ENCODE measurements around the gene CRIP1.

Gene CRIP1

GRCh38 chr14:105526776-105527380 lies 40.2 kb downstream of the CRIP1 start:
- no peaks in the 10 kb centered on the region for H3K79me1 ChIP-seq (replicated peaks; ENCODE audit: low read length, poor library complexity, severe bottlenecking)
- peak overlapping the region; percentile 7 for H4K91ac ChIP-seq (ENCODE audit: low read length)
- no peak overlapping the region for H3K4ac ChIP-seq (ENCODE audit: low read depth in 1 of 2, low read length in 2 of 2)
- DNase-seq, result no peak
- peaks cover 0 to 9% of the 10 kb centered on the region in 2 experiments for H3K36me3 ChIP-seq (ENCODE audit: control insufficient read depth in 1 of 2, insufficient read depth in 2 of 2, low read depth in 1 of 2, low read length in 2 of 2)
- H3K4me1 ChIP-seq (ENCODE audit: control insufficient read depth, insufficient read depth, low read depth, low read length), result peaks cover 14% of the 10 kb centered on the region
- no peak overlapping the region for H3K23ac ChIP-seq (ENCODE audit: low read length in 2 of 2)
- H3K27ac ChIP-seq (ENCODE audit: low read length, poor library complexity, severe bottlenecking), result no peak overlapping the region
- H2AFZ ChIP-seq (ENCODE audit: low read depth, low read length), result no peak overlapping the region
- no peak overlapping the region for H4K8ac ChIP-seq (ENCODE audit: low read length)
- H3K4me2 ChIP-seq (ENCODE audit: low read length, poor library complexity, severe bottlenecking), result no peak overlapping the region
- H3K4me3 ChIP-seq (ENCODE audit: insufficient read depth in 1 of 2, low read depth in 1 of 2, low read length in 2 of 2), result peak overlapping the region; percentile 45 to 75
- no peaks in the 10 kb centered on the region for H3K9me3 ChIP-seq (ENCODE audit: control insufficient read depth, low read length)
- H3K14ac ChIP-seq (ENCODE audit: low read length in 2 of 2), result no peak overlapping the region
- no peak overlapping the region for H2BK5ac ChIP-seq (ENCODE audit: low read depth, low read length, poor library complexity, severe bottlenecking)
- no peak overlapping the region for H2AK5ac ChIP-seq (ENCODE audit: low read length, severe bottlenecking)
- H3K27me3 ChIP-seq (ENCODE audit: control insufficient read depth in 1 of 2, insufficient read depth in 1 of 2, low read length in 2 of 2), result peaks cover 4 to 41% of the 10 kb centered on the region in 2 experiments
- no peak overlapping the region for H2BK15ac ChIP-seq (ENCODE audit: low read depth, poor library complexity, severe bottlenecking)
- no peak overlapping the region for H2BK12ac ChIP-seq (ENCODE audit: low read length in 2 of 2)
- peak overlapping the region in 1 of 2 experiments; percentile 28 for H3K18ac ChIP-seq (ENCODE audit: low read depth in 1 of 2, low read length in 2 of 2)
- peak overlapping the region; percentile 36 for H3K9ac ChIP-seq (ENCODE audit: low read length)
- 83% methylated on average over 48 of the region's 48 CpGs for WGBS
- H2BK120ac ChIP-seq (ENCODE audit: low read depth, low read length), result no peak overlapping the region

DNA sequence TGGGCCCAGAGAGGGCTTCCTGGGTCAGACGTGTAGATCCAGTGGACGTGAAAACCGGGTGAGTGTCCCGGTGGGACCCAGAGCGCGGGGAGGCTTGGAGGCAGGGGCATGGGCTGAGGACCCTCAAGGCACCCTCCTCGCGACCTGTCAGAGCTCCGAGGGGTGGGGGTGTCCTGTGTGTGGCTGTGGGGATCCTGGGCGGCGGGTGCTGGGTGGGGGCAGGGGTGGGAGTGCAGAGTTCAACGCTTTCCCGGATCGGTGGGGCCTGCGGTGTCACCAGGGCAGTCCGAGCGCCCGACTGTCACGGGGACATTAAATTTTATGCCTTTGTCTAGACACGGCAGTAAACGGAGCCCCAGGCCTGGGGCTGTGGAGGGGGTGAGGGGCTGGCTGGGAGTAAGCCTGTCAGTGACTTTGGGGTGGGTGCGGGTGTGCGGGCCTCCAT lies 40.7 kb downstream of the CRIP1 start:
- peaks cover 4 to 44% of the 10 kb centered on the region in 2 experiments for H3K27me3 ChIP-seq (ENCODE audit: control insufficient read depth in 1 of 2, insufficient read depth in 1 of 2, low read length in 2 of 2)
- peak overlapping the region in 1 of 2 experiments; percentile 75 for H3K4me3 ChIP-seq (ENCODE audit: insufficient read depth in 1 of 2, low read depth in 1 of 2, low read length in 2 of 2)
- H2BK5ac ChIP-seq (ENCODE audit: low read depth, low read length, poor library complexity, severe bottlenecking), result no peak overlapping the region
- H3K9me3 ChIP-seq (ENCODE audit: control insufficient read depth, low read length), result no peaks in the 10 kb centered on the region
- H3K79me1 ChIP-seq (replicated peaks; ENCODE audit: low read length, poor library complexity, severe bottlenecking), result no peaks in the 10 kb centered on the region
- no peak for DNase-seq
- peaks cover 0 to 9% of the 10 kb centered on the region in 2 experiments for H3K36me3 ChIP-seq (ENCODE audit: control insufficient read depth in 1 of 2, insufficient read depth in 2 of 2, low read depth in 1 of 2, low read length in 2 of 2)
- WGBS, result 89% methylated on average over 23 of the region's 23 CpGs
- no peak overlapping the region for H3K4ac ChIP-seq (ENCODE audit: low read depth in 1 of 2, low read length in 2 of 2)
- no peak overlapping the region for H3K27ac ChIP-seq (ENCODE audit: low read length, poor library complexity, severe bottlenecking)
- H3K9ac ChIP-seq (ENCODE audit: low read length), result peak overlapping the region; percentile 79
- H2BK15ac ChIP-seq (ENCODE audit: low read depth, poor library complexity, severe bottlenecking), result no peak overlapping the region
- no peak overlapping the region for H3K23ac ChIP-seq (ENCODE audit: low read length in 2 of 2)
- H3K18ac ChIP-seq (ENCODE audit: low read depth in 1 of 2, low read length in 2 of 2), result peak overlapping the region in 1 of 2 experiments; percentile 51
- H2BK120ac ChIP-seq (ENCODE audit: low read depth, low read length), result no peak overlapping the region
- peak overlapping the region; percentile 54 for H4K8ac ChIP-seq (ENCODE audit: low read length)
- H3K14ac ChIP-seq (ENCODE audit: low read length in 2 of 2), result no peak overlapping the region
- no peak overlapping the region for H3K4me2 ChIP-seq (ENCODE audit: low read length, poor library complexity, severe bottlenecking)
- no peak overlapping the region for H2BK12ac ChIP-seq (ENCODE audit: low read length in 2 of 2)
- H4K91ac ChIP-seq (ENCODE audit: low read length), result no peak overlapping the region
- H3K4me1 ChIP-seq (ENCODE audit: control insufficient read depth, insufficient read depth, low read depth, low read length), result peaks cover 14% of the 10 kb centered on the region
- H2AFZ ChIP-seq (ENCODE audit: low read depth, low read length), result no peak overlapping the region
- H2AK5ac ChIP-seq (ENCODE audit: low read length, severe bottlenecking), result no peak overlapping the region

- DNase-seq, result peak; percentile 47
- H3K27me3 ChIP-seq (ENCODE audit: control insufficient read depth in 1 of 2, insufficient read depth in 1 of 2, low read length in 2 of 2), result peaks cover 4 to 49% of the 10 kb centered on the region in 2 experiments
- peak overlapping the region in 1 of 2 experiments; percentile 51 for H3K18ac ChIP-seq (ENCODE audit: low read depth in 1 of 2, low read length in 2 of 2)
- peak overlapping the region; percentile 29 for H2AFZ ChIP-seq (ENCODE audit: low read depth, low read length)
- no peak overlapping the region for H3K14ac ChIP-seq (ENCODE audit: low read length in 2 of 2)
- WGBS, result 52% methylated on average over 53 of the region's 67 CpGs
- peaks cover 14% of the 10 kb centered on the region for H3K4me1 ChIP-seq (ENCODE audit: control insufficient read depth, insufficient read depth, low read depth, low read length)
- no peak overlapping the region for H2BK120ac ChIP-seq (ENCODE audit: low read depth, low read length)
- peak overlapping the region; percentile 26 for H3K4me2 ChIP-seq (ENCODE audit: low read length, poor library complexity, severe bottlenecking)
- no peak overlapping the region for H2BK5ac ChIP-seq (ENCODE audit: low read depth, low read length, poor library complexity, severe bottlenecking)
- H2AK5ac ChIP-seq (ENCODE audit: low read length, severe bottlenecking), result no peak overlapping the region
- H2BK12ac ChIP-seq (ENCODE audit: low read length in 2 of 2), result no peak overlapping the region
- H3K27ac ChIP-seq (ENCODE audit: low read length, poor library complexity, severe bottlenecking), result no peak overlapping the region
- no peak overlapping the region for H3K23ac ChIP-seq (ENCODE audit: low read length in 2 of 2)
- H2BK15ac ChIP-seq (ENCODE audit: low read depth, poor library complexity, severe bottlenecking), result peak overlapping the region; percentile 92
- H4K91ac ChIP-seq (ENCODE audit: low read length), result peak overlapping the region; percentile 48
- no peaks in the 10 kb centered on the region for H3K9me3 ChIP-seq (ENCODE audit: control insufficient read depth, low read length)
- peak overlapping the region; percentile 54 for H4K8ac ChIP-seq (ENCODE audit: low read length)
- peak overlapping the region in 1 of 2 experiments; percentile 24 for H3K4ac ChIP-seq (ENCODE audit: low read depth in 1 of 2, low read length in 2 of 2)
- H3K79me1 ChIP-seq (replicated peaks; ENCODE audit: low read length, poor library complexity, severe bottlenecking), result no peaks in the 10 kb centered on the region
- peak overlapping the region; percentile 7 to 75 for H3K4me3 ChIP-seq (ENCODE audit: insufficient read depth in 1 of 2, low read depth in 1 of 2, low read length in 2 of 2)
- peaks cover 0 to 9% of the 10 kb centered on the region in 2 experiments for H3K36me3 ChIP-seq (ENCODE audit: control insufficient read depth in 1 of 2, insufficient read depth in 2 of 2, low read depth in 1 of 2, low read length in 2 of 2)
- peak overlapping the region; percentile 79 for H3K9ac ChIP-seq (ENCODE audit: low read length)
Observed at GRCh38 chr14:105527826-105528585, 41.3 kb downstream of the CRIP1 start.

Data from mesenchymal stem cell (in vitro differentiated cells and primary cell).